HG03432 (cell line): ENCODE results near the gene PACSIN1.

Experiments used
- ATAC-seq: cut with Tn5 transposase; IDR thresholded peaks from one replicate; pipeline ENCODE4 v1.9.1; 2021; ENCODE audit warnings: mild to moderate bottlenecking, moderate library complexity; ENCODE audit not compliant: unreplicated experiment

PACSIN1 gene

GRCh38 chr6:34543421-34543820 lies 77.5 kb downstream of the PACSIN1 start:
- no peak for ATAC-seq

DNA sequence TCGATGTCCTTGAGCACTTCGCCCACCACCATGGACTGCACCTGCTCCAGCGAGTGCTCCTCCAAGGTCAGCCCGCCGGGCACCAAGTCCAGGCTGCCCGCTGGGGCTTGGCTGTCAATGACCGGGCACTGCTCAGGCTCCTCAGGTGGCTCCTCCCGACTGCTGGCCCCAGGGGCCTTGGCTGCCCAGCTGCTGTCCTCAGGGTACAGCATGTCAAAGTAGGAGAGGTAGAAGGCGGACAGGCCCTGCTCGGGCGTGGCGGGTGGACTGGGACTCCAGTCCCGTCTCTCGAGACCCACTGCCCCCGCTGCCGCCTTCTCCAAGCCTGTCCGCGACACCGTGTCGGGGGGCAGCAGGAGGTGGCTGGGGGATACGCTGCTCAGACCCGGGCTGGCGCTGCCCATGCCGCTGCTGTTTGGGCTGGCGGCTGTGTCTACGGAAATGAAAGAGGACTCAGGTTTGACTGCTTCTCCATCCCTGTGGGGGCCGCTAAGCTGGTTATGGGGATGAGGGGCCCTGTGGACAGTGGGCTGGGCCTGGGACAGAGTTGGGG lies 78.3 kb downstream of the PACSIN1 start:
- no peak for ATAC-seq

DNA sequence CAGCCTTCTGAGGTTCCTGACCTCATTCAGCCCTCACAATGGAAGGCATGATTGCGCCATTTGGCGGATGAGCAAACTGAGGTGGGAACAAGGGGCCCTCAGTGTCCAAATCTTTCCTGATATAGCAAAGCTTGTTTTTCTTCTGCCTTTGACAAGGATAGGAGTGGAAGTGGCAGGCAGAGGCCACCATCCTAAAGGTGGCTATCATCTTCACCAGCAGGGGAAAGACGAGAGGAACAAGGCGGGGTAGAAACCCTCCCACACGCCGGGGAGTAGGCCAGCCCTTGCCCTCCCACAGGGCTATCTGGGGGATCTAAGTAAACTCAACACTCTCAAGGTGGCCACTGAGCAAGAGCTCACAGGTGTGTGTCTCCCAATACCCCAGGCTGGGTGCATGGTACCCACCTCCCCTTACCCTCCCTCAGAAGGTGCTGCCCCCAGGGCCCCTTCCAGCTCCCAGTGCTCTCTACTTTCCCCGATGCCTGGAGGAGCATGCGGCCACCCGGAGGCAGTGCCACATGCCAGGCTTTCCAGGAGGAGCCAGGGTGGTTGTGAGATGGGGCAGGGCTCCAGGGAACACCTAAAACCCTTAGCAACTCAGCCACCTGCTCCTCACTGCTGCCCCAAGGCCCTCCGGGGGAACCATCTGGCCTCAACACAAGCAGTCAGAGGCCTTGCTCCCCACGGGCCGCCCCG lies 79.0 kb downstream of the PACSIN1 start:
- no peak for ATAC-seq

DNA sequence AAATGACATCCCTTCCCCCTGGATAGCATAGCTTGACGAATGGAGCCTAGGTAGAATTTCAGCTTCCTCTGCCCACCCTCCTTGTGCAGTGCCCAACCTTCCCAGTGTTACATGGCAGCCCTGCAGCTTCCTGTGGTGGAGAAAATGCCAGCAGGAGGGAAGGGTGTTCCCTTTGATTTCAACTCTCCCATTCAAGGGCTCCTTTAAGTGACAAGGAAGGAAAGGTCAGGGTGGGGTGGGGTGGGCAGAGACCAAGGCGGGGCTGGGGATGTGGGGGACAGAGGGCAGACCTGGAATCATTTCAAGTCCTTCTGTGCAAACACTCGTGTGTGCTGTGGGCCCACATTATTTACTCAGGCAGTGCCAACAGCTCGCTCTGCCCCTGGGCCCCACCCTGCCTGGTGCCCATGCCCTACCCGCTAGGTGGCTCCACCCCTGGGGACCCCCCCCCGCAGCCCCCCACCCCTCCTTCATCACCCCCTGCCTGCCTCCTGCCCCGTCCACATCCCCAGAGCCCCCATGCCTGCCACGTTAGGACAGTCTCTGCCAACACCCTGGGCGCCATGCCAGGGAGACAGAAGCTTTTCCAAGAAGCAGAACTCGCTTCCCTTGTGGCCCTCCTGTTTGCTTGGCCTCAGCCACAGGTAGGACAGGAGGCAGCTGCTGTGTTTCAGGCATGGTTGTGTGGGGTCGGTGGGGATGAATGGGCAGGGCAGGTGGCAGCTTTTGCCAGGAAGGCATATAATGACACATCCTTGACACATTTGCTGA lies 80.9 kb downstream of the PACSIN1 start:
- ATAC-seq = no peak

DNA sequence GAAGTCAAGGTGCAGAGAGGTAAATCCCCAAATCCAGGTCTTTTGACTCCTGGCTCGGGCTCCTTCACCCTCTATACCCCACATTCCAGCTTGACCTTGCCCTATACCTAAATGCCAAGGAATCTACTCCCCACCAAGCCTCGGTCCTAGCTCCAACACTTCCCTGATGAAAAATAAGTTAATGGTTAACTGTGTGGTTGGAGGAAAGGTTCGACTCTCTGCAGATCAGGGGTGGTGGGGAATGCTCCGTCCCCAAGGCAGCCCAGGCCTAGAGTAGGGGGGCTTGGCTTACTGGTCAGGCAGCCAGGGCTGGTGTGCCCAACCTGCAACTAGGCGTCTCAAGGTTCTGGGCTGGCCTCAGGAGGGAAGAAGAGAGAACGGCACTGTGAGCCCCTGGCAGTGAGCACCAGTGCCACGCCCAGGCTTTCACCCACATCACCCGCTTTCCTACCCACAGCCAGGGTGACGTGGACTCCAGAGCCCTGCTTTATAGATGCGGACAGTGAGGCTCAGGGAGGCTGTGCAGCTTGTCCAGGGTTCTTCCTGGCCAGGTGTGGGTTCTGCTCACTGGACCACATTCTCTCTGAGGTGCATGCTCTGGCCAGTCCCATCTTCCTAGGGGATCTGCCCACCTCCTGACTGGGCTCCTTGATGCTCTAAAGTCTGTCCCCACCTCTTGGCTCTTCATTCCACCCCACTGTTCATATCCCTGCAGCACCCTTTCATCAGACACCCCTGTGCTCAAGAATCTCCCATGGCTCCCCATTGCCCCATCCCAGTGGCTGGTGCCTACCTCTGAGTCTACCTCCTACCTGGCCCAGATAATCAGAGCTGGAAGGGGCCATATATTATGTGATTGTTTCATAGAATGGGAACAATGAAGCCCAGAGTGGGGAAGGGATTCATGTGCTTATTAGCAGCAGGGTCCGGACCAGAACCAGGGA lies 82.1 kb downstream of the PACSIN1 start:
- no peak for ATAC-seq

- no peak for ATAC-seq
These were observed 83.3 kb downstream of the PACSIN1 start for GRCh38 chr6:34549026-34549803.

GRCh38 chr6:34549804-34550202 lies 83.9 kb downstream of the PACSIN1 start:
- ATAC-seq = no peak

- no peak for ATAC-seq
These were observed 85.8 kb downstream of the PACSIN1 start for GRCh38 chr6:34551720-34552119.

DNA sequence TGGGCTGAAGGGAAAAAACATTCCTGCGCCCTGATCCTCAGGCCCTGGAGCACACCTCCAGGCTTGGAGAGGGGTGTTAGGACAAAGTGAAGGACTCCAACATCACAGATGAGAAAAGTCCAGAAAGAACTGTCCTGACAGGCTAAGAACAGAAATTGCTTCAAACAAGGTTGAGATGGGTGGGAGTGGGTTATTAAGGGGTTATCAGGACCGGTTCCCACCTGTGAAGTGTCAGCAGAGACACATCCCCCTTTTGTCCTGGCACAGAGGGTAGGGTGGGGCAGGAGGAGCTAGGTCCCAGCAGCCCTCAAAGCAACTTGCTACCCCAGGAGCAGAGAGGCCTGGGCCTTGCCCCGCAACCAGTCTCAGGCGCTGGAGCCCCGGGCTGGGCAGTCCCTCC lies 86.7 kb downstream of the PACSIN1 start:
- ATAC-seq = no peak

DNA sequence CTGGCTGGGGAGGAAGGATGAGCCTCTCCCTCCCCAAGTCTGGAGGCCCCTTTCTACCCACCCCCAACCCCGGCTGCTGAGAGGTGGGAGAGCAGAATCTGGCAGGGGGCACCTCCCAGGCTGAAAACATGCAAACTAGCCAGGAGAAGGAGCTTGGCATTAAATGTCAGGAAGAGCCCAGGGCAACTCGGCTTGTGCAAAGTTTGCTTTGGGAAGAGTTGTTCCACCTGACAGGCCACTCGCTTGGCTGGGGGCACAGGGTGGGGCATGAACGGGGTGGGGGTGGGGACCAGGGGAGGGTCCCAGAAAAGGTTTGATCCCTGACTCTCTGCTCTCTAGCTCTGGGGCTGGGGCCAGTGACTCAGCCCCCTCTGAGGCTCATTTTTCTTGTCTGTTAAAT lies 87.3 kb downstream of the PACSIN1 start:
- ATAC-seq = no peak

GRCh38 chr6:34553750-34554149 lies 87.9 kb downstream of the PACSIN1 start:
- no peak for ATAC-seq

- ATAC-seq = no peak
These were observed 88.6 kb downstream of the PACSIN1 start for GRCh38 chr6:34554291-34555006.

DNA sequence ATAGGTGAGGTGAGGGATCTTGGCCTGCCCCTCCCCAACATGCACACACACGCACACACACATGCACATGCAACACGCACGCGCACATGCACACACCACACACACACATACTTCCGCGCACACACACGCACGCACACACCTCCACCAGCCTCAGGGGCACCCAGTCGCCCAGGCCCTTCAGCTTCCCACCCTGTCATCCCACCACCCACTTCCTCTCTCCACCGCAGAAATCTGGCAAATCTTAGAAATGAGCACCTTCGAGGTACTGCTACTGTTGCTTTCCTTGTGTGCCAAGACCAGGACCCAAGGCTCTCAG lies 89.1 kb downstream of the PACSIN1 start:
- no peak for ATAC-seq

GRCh38 chr6:34555328-34555727 lies 89.5 kb downstream of the PACSIN1 start:
- no peak for ATAC-seq

GRCh38 chr6:34556031-34556471 lies 90.2 kb downstream of the PACSIN1 start, which contains the start of gene SPDEF:
TSS of gene SPDEF (minus strand) at chr6:34556329. CDS start at chr6:34544455, 11,874 bp downstream.
- no peak for ATAC-seq

- no peak for ATAC-seq
These were observed 90.6 kb downstream of the PACSIN1 start for GRCh38 chr6:34556493-34556892.

DNA sequence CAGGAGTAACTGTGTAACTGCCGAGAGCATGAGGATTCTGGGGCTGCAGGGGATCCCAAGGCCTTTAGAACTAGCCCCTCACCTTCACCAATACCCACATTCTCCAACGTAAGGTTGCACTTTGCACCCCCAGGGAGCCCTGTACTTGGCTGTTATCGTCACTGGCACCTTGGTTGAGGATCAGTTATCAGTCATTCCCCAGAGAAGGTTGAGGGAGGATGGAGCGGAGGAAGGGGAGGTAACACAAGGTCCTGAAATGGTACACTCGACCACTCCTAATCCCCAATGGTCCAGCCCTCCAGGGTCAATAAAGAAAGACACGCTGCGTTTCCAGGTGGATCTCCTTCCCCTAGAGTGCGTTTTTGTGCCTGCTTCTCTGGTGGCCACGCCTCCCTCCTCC lies 91.4 kb downstream of the PACSIN1 start:
- no peak for ATAC-seq

DNA sequence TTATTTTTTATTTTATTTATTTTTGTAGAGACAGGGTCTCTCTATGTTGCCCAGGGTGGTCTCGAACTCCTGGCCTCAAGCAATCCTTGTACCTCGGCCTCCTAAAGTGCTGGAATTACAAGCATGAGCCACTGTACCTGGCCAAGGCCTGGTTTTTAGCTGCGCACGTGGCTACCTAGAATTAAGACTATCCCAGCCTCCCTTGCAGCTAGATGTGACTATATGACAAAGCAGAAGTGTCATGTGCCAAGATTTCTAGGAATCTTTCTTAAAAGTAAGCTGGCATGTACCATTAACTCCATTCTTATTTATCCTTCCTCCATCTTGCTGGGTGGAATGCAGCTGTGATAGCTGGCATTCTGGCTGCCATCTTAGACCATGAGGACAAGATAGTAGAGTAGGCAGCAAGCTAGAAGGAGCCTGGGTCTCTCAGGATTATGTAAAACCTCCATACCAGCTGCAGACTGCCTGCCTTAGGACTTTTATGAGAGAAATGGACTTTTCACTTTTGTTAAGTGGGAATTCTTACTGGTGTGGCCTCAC lies 92.4 kb downstream of the PACSIN1 start:
- no peak for ATAC-seq

- no peak for ATAC-seq
These were observed 93.9 kb downstream of the PACSIN1 start for GRCh38 chr6:34559651-34560365.
